GM12892 (cell line): ENCODE measurements around the gene CYBRD1.

Experiments used
- POLR2A ChIP-seq: IDR thresholded peaks from 2 replicates; pipeline ENCODE4 v1.6.1; 2011; ENCODE audit warnings: low read depth, low read length, control low read depth
- POLR2AphosphoS5 ChIP-seq: IDR thresholded peaks from 2 replicates; pipeline ENCODE4 v1.6.1; 2011; ENCODE audit warnings: low read depth, low read length, control low read depth
- TAF1 ChIP-seq: IDR thresholded peaks from 2 replicates; pipeline ENCODE4 v1.6.1; 2011; ENCODE audit warnings: low read depth, mild to moderate bottlenecking, control low read depth, low read length, borderline replicate concordance

DNA sequence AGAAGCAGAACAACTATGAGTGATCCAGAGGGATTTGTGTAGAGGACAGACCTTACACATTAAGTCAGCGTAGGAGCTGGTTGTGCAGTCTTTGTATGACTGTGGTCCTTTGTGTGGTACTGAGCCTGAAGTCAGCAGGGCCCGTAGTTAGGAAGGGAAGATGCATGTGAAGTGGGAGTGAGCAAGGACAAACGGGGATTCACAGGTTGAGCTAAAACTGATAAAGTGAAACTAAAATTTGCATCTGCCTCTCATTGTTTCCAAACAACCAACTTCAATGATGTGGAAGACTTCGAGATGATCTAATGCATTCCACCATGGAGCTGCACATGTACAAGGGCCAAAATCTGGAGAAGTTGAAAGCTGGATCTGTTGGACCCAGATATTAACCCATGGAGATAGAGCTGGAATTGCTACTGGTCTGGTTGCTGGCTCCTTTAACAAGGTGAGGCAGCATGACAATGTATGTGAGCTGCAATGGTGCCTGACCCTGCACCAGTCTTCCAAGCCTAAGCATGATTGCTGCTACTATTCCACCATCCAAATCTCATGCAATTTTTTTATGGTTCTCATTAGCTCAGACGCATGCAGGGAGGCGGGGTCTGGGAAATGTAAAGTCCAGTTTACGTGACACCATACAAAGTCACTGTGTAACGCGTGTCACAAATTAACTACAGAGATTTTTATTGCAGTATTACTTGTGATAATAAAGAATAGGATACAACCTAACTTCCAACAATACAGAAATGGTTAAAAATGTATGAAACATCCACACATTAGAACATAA is 12.1 kb upstream of the CYBRD1 start:
- TF ChIP-seq POLR2AphosphoS5 = no peak
- no peak for TF ChIP-seq POLR2A
- TF ChIP-seq TAF1 = no peak
